CD4-positive, alpha-beta T cell treated with Interleukin-4 for 1 hour (primary cell): Measurements from ENCODE around the gene NR1H2.
"Not testable (repeated sequence)": the region's sequence is repeated elsewhere in the genome, so short reads cannot be mapped to it uniquely, and the experiment has no call there.

Source experiments
- DNase-seq, 2 donors: peaks; one replicate each; pipeline ENCODE4 v3.0.0-alpha.2; 2020 to 2022

NR1H2 gene

DNA sequence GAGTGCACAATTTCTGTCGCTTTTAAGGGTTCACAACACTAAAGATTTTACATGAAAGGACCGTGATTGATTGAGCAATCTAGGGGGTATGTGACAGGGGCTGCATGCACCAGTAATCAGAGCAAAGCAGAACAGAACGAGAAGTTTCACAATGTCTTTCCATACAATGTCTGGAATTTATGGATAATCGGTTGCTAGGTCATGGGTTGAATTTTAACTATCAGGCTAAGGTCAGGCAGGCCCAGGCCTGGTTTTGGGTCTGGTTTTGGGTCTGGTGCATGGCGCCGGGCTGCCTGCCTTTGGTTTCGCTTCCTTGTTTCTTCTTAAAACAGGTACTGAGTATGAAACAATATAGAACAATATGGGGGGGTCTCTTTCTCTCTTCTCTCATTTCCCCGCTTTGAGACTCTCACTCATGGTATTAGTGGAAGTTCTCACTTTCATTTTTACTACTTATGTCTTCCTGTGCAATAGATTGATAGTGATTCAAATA, 29.1 kb upstream of the NR1H2 start:
- DNase-seq: peak in 1 of 2 donors; percentile 65

DNA sequence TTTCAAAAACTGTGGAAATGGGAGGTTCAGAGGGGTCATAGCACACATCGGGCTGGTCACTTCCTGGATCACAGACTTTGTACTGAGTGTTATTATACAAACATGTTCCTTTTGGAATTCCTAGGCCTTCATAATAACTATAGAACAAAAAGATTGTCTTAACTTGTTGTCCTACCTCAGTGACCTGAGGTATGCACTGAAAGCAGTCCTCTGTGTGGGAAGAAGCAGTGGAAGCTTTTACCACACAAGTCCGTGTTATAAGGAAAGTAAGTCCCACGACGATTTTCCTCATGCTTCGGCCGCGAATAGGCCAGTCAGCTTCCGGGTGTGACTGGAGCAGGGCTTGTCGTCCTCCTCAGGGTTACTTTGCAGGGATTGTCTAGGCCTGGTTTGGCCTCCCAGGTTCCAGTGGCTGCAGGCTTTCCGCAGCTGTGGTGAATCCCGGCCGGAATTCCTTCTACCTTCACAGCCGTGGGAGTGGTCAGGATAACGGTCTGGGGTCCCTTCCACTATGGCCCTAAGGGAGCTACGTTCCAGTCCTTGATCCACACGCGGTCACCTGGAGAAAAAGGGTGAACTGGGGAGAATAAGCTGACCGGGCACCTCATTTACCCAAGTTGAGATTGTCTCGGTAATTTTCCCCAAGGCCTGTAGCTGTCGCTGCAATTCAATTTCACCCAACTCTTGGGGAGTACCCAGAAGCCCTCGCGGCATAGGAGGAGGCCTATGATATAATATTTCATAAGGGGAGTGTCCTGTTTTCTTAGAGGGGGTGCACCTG, 26.8 kb upstream of the NR1H2 start:
- DNase-seq: no peak

DNA sequence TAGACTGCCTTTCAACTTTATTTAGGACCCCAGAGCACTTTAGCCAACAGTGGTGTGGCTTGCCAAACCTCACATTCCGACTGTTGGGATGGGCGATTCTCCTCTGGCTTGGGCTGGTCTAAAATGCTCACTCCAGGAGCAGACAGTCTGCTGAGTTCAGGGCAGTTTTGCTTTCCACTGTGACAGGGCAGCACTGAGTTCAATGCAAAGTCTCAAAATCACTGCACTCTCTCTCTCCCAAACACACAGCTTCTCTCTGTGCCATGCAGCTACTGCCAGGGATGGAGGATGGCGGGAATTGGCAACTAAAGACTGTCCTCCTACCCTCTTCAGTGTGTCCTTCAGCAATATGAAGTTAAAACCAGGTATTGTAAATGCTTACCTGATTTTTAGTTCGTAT, 24.0 kb upstream of the NR1H2 start:
- DNase-seq: no peak

DNA sequence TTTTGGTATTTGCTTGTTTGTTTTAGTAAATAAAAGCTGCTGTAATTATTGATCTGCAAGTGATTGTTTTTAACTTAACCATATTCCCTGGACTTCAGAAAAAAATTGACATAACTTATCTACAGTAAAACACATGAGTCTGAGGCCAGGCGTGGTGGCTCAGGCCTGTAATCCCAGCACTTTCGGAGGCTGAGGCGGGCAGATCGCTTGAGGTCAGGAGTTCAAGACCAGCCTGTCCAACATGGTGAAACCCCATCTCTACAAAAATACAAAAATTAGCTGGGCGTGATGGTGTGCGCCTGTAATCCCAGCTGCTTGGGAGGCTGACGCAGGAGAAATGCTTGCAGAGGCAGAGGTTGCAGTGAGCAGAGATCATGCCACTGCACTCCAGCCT, 22.8 kb upstream of the NR1H2 start:
- DNase-seq: not testable (repeated sequence)

DNA sequence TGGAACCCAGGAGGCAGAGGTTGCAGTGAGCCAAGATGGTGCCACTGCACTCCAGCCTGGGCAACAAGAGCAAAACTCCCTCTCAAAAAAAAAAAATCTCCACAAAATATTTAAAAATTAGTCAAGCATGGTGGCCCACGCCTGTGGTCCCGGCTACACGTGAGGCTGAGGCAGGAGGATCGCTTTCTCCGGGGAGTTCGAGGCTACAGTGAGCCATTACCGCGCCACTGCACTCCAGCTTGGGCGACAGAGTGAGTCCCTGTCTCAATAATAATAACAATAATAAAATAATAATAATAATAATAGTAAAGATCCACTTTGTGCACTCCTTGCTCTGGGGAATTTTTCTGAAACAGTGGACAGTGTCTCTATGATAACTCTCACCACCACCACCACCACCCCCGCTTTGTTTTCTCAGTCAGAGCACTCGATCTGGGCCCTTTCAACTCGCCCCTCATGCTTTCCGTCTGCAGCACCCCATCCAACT, 19.5 kb upstream of the NR1H2 start:
- no peak for DNase-seq

DNA sequence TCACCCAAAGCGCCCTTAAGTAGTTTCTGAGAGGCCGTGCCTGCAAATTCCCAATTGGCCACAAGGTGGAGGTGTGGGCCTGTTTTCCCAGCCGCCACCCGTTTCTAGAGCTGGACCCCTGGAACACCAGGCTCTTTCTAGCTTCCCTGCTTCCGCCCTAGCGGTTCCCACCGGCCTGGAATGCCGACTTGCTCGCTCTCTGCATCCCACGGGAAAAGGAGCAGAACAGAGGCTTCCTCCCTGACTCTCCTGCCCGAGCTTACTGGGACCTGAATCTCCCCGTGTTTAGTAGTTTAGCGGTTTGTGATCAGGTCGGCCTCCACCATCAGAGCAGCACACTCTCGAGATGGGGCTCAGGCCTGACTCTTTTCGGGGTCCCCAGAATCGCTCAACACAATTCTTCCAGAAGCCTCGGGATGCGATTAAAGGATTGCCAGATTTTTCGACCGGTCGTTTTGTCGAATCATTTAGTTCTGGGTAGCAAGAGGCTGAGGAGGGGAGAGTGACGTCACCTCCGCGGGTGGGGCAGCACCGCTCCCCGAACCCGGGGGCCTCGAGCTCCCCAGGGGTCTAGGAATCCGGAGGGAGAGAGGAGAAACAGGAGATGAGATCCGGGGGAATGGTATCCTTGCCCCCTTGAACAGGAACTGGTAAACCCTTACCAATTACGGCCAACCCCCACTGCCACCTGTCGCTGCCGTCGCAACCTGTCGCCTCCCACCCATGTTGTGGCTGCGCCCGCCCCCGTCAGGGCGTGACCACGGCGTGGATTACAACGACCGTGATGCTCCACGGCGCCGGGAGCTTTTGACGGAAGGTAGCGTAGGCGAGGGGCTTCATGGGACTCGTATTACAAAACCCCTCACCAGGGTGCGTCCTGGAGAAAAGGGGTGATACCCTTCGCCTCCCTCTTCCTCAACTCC, 18.8 kb upstream of the NR1H2 start:
- DNase-seq: peak; percentile 91 to 92

DNA sequence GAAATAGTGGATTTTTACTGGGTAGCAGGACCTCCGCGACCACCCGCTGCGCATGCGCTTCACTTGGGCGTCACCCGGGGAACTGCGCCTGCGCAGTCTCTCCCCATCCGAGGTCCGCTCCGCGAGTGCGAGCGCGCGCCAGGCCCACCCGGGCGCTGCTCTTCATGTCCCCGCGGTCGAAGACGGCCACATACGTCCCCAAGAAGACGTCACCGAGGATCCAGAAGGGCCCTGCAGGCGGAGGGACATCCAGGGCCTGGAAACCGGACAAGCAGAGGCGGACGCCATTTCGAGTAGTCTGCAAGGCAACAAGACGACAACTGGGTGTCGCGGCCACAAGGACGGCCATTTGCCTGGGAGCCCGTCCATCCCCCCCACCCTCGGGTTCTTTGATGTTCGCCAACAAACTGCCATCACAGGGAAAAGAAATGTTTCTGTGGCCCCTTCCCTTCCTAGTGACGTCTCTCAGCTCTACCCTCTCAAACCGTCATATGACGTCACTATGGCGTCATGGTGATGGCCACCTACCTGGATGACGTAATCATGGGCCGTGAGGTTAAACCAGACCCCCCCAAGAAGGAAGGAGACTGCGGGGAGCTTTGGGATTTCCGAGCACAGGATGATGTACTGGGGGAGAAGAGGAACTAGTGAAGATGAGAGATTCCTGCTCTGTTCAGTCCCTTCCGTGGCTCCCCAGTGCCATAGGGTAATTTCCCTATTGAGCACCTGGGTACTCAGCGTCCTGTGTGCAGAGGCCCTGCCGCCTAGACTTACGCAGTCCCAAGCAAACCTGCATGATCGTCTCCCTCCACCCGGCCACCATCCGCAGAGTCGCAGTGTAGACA, 17.6 kb upstream of the NR1H2 start:
- peak; percentile 87 to 88 for DNase-seq

DNA sequence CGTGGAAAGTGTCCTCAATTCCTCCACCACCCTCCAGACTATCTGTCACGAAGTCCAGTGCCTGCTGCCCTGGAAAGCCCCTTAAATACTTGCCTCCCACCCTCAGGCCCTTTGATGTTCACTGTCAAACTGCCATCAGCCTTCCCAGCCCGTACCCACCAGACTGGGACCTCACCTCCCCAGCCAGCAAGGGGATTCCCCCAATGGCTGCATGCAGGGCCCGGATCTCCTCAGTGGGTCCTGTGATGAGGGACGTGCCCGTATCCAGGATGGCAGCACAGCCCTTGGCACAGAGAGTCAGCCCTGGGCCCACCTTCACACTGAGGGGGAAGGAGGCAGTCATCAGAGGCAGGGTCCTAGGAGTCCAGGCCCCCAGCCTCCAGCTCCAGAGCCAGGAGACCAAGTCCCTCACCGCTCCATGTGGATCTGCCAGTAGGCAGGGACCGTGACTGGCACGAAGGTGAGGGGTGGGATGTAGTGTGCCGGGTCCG, 16.9 kb upstream of the NR1H2 start:
- DNase-seq: peak in 1 of 2 donors; percentile 34

DNA sequence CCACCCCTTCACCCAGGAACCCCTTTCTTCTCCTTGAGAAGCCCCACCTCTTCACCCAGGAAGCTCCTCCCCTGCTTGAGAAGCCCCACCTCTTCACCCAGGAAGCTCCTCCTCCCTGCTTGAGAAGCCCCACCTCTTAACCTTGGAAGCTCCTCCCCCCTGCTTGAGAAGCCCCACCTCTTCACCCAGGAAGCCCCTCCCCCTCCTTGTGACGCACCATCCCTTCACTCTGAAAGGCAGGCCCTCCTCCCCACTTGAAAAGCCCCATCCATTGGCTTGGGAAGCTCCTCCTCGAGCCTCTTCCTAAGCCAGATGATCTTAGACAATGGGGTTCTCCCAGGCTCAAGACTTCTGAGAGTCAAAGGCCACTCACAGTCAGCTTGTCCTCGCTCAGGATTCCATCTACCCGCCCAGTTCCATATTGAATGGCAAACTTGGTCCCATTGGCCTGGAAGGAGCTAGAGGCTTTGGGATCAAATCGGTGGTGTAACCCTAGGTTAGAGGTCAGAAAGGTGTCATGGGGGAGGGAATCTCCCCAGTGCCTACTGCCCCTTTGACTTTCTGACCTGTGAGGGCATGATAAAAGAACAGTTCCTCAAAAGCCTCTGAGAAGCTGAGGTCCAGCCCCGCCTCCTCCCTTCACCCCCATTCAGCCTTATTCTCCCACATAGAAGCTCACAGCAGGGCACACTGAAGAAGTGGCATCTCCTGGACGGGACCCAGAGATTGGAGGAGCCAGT, 14.8 kb upstream of the NR1H2 start:
- peak; percentile 29 to 47 for DNase-seq

DNA sequence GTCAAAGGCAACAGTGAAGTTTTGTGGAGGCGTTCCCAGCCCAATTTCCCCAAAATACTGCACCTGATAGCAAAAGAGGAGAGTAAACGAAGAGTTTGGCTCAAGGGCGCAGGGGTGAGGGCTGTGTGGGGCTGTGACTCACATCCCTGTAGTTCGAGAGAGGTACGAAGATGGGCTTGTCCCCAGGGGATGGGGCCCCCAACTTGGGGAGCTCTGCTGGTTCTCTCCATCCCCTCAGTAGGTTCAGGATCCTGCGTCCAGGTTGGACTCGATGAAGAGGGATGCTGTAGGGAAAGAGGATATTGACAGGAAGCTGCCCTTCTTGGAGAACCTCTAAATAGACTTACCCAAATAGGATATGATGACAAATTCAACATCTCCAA, 14.2 kb upstream of the NR1H2 start:
- DNase-seq: no peak

DNA sequence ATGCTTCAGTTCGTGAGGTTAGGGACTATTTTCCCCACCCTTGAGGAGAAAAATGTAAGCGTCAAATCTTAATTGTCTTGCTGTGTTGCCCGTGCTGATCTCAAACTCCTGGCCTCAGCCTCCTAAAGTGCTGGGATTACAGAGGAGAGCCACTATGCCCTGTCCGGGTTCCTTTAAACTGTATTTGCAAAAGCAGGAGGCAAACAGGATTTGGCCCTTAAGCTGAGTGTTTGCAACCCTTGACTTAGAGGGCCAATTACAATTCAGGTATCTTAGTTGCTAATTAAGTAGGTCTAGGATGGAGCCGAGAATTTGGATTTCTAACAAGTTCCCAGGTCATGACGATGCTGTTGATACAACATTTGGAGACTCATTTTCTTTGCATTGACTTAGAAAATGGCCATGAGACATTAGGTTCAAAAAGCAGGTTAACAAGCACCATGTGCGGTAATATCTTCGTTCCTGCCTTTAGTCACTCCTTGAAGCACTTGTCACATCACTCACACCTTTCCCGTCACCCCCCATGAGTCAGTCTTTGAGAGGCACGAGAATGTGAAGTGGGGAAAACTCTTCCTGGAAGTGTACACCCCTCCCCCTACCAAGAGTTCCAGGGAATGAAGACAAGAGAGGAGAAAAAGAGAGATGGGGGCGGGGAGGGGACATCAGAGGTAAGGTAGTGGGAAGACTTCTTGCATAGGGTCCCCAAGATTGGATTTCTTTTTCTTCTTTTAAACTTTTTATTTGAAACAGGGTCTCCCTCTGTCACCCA, 13.4 kb upstream of the NR1H2 start:
- no peak for DNase-seq

DNA sequence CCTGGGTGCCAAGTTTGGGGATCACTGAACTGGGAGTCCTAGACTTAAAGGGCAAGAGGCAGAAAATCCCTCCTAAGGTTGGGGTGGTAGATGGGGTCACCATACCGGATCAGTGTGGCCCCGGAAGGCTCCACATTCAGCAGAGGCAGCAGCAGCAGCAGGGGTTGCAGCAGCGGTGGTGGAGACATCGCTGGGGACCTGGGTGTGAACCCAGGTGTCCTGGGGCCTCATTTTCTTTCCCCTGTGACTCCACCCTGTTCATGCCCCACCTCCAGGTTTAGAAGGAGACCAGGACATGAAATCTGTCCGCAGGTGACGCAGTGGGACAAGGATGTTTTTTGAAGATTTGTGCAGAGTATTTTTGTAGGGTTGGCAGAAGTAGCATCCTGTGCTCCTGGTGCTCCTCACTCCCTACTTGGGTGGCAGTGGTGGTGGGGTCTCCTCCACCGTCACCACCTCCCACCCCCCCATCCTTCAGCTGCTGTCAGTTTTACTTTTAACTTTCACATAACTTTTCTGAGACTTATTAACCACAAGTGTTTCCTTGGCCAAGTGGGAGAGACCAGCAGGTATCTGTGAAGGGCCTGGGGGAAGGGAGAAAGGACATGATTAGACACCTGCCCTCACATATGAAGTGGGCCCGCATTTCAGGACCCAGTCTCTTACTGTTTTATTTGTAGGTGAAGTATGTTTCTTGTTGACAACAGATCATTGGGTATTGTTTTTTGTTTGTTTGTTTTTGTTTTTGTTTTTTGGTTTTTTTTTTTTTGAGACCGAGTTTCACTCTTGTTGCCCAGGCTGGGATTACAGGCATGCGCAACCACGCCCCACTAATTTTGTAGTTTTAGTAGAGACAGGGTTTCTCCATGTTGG, 10.6 kb upstream of the NR1H2 start, which contains the start of gene NAPSA:
Gene NAPSA, minus strand, starts transcription at position 206 of the 873 bp plus-strand sequence. Its CDS starts 18 bp downstream, at position 188.
- DNase-seq: no peak

DNA sequence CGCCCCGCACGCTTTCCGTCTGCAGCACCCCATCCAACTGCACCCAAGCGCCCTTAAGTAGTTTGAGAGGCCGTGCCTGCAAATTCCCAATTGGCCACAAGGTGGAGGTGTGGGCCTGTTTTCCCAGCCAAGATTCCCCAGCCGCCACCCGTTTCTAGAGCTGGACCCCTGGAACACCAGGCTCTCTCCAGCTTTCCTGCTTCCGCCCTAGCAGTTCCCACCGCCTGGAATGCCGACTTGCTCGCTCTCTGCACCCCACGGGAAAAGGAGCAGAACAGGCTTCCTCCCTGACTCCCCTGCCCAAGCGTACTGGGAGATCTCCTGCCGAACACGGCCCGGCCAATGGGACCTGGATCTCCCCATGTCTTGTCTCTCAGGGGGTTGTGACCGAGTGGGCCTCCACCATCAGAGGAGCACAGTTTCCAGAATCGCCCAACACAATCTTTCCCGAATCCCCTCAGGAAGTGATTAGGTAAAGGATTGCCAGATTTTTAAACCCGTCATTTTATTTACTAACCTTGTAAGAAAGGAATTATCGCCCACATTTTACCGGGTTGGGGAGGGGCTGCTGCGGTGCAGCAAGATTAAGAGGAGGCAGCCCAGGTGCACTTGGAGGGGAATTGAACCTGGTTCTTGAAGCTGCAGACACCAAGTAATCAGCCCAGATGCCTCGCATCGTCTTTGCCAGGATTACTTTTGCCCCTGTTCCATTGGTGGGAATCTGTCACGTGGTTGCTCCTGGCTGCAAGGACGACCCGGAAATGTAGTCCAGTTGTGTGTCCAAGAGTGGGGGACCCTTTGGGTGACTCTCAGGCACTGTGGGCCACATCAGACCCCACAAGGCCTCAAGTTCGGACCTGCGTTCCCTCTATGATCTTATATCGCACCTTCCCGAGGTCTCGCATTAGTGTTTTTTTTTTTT, 7.3 kb upstream of the NR1H2 start:
- DNase-seq: peak; percentile 83 to 84

DNA sequence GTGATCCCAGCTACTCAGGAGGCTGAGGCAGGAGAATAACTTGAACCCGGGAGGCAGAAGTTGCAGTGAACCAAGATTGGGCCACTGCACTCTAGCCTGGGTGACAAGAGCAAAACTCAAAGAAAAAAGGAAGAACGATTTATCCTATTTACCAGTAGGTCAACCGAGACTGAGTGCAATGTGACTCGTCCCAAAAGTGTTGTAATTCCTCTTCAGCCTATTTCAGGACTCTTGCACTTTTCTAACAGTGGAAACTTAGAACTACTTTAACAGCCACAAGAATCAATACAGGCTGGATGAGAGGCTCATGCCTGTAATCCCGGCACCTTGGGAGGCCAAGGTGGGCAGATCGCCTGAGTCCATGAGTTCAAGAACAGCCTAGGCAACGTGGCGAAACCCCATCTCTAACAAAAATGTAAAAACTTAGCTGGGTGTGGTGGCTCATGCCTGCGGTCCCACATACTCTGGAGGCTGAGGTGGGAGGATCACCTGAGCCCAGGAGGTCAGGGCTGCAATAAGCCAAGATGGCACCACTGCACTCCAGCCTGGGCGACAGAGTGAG, 4.3 kb upstream of the NR1H2 start:
- DNase-seq: no peak

DNA sequence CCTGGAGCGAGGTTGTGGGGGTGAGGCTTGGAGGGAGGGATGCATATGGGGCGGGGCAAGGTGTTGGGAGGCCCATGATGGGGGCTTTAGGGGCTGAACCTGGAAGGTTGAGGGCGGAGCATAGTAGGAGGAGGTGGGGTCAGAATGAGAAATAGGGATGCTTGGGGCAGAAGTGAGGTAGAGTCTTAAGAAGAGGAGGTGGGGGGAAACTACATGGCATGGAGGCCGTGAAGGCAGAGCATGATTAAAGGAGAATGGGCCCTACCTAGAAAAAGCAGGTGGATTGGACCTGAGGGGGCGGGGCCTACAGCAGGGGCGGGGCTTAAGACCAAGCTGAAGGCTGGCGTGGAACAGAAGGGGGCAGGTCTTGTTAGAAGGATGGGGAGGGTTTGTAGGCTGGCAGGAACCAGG, 799 bp downstream of the NR1H2 start:
- peak; percentile 73 to 76 for DNase-seq

DNA sequence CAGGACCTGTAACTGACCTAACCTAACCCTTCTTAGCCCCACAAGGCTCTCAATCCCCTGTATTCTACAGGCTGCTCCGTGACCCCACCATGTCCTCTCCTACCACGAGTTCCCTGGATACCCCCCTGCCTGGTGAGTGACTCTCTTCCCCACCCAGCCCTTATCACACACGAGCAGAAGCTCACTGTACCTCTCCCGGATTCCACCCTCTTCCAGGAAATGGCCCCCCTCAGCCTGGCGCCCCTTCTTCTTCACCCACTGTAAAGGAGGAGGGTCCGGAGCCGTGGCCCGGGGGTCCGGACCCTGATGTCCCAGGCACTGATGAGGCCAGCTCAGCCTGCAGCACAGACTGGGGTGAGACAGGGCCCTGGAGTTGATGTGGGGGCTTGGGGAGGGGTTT, 1.3 kb downstream of the NR1H2 start:
- DNase-seq: no peak

DNA sequence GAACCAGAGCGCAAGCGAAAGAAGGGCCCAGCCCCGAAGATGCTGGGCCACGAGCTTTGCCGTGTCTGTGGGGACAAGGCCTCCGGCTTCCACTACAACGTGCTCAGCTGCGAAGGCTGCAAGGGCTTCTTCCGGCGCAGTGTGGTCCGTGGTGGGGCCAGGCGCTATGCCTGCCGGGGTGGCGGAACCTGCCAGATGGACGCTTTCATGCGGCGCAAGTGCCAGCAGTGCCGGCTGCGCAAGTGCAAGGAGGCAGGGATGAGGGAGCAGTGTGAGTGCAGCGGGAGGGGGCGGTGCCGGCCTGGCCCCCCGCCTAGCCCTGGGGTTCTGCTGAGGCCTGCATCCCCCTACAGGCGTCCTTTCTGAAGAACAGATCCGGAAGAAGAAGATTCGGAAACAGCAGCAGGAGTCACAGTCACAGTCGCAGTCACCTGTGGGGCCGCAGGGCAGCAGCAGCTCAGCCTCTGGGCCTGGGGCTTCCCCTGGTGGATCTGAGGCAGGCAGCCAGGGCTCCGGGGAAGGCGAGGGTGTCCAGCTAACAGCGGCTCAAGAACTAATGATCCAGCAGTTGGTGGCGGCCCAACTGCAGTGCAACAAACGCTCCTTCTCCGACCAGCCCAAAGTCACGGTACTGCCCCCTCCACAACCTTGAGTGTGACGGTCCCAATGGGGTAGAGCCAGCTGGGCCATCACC, 2.1 kb downstream of the NR1H2 start:
- DNase-seq: no peak

DNA sequence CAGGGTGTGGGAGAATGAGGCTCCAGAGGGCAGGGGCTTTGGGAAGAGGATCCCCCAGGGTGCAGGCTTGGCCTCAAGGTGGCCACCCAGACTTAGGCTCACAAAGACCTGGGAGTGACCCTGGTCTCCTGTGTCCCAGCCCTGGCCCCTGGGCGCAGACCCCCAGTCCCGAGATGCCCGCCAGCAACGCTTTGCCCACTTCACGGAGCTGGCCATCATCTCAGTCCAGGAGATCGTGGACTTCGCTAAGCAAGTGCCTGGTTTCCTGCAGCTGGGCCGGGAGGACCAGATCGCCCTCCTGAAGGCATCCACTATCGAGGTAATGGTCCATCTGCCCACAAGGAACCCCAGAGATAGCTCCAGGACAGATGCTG, 2.6 kb downstream of the NR1H2 start:
- DNase-seq: no peak
